Dedifferentiated amniotic fluid mesenchymal stem cell (primary cell): ENCODE data around the gene DND1.
"Not testable (repeated sequence)": the region's sequence is repeated elsewhere in the genome, so short reads cannot be mapped to it uniquely, and the experiment has no call there.

Experiments used
- DNase-seq: peaks from one replicate; pipeline ENCODE4 v3.0.0-alpha.2; 2016; ENCODE audit errors: extremely low spot score

The DND1 gene

DNA sequence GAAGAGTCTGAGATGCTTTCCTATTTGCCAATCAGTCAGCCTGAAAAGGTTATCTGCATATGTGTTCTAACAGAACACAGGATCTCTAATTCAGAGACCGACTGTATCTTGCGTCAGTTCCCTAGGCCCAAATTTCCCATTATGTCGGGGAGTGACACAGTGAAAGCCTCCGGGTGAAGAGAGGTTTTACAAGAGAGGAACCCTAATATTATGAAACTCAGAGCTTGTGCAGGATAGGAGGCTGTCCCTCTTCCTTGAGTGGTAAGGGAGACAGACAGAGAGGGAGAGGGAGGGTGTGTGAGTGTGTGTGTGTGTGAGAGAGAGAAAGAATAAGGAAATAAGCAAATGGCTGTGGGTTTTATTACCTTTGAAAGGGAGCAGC lies 42.3 kb downstream of the DND1 start:
- no peak for DNase-seq

DNA sequence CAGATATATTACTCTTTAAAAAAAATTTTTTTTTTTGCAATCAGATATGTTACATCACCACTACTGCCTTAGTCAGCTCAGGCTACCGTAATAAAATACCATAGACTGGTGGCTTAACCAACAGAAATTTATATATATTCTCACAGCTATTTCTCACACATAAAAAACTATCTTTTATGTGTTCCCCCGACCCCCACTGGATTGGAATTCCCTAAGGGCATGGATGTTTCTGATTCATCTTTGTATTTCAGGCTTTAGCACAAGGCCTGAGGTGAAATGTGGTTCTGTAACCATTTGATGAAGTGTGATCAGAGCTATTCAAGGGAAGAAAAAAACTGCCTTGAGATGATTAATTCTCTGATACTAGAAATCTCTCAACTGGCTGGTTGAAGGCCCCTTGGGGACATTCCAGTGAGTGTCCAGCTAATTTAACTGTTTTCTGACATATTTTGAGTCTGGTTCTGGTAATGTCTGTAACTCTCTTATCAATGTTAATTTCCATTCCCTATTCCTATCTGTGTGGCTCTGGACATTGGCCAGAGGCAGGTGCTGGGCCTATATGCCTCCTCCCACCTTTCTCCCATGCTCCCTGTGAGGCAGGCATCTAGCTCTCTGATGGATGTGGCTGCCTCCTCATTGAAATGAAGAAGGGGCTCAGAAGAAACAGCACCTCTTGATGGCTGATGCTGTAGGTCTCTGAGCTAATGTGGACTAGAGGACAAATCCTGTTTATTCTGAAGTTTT lies 42.9 kb downstream of the DND1 start:
- no peak for DNase-seq

DNA sequence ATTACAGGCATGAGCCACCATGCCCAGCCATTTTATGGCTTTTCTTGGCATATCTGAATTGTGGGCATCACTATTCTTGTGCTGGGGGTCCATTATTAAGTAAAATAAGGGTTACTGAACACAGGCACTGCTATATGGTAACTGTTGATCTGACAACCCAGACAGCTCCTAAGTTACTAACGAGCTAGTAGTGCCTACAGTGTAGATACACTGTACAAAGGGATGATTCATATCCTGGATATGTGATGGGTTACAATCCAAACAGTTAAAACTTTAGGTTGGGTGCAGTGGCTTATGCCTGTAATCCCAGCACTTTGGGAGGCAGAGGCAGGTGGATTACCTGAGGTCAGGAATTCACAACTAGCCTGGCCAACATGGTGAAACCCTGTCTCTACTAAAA lies 44.7 kb downstream of the DND1 start:
- no peak for DNase-seq

DNA sequence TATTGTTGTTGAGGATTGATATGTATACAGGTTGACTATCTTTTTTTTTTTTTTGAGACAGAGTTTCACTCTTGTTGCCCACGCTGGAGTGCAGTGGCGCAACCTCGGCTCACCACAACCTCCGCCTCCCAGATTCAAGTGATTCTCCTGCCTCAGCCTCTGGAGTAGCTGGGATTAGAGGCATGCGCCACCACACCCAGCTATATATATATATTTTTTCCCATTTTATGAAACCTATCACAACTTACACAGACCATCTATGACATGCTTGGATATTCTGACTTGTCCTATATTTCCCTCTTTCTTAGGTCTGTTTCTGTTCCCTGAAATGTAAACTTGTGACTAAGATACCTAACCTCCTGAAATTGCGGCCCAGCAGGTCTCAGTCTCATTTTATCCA lies 45.4 kb downstream of the DND1 start:
- DNase-seq = no peak

DNA sequence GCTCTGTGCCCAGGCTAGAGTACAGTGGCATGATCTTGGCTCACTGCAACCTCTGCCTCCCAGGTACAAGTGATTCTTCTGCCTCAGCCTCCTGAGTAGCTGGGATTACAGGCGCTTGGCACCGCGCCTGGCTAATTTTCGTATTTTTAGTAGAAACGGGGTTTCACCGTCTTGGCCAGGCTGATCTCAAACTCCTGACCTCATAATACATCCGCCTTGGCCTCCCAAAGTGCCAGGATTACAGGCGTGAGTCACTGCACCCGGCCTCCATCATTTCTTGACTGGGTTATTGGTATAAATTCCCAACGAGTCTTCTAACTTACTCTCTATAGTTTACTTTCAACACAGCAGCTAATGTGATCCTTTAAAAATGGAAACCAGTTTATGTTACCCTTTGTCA lies 48.5 kb downstream of the DND1 start:
- not testable (repeated sequence) for DNase-seq

DNA sequence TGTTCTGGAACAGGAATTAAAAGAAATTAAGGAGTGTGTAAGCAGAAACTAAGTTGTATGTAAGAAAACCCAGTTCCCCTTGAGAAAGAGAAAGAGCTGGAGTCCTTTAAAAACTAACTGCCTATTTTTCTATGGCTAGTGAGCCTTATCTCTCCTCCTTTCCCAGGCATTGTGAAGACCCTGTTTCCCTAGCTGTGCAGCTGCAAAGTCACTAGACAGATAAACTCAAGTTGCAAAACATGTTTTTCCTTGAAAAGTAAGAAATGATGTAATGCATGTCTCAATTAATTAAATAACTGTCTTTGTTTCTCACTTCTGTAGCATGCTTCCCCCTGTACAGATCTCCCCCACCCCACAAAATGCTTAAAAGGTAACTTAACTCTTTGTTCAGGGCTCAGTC lies 50.3 kb downstream of the DND1 start:
- DNase-seq = not testable (repeated sequence)

DNA sequence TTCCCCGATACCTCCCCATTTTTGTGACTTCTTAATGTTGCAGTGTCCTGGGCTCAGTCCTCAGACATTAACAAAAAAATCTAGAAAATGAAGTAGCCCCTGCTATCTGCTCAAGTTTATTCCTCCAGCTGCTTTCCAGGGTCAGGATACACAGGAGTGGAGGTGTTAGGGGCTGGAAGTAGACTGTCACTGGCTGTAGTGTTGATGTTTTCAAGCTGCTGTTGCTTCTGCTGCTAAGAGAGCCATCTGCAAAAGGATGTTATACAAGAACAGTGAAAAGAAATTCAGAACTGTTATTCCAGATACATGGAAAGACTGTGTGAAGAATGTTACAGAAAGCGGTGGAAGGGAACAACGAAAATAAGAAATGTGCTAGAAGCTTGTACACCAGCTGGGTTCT lies 51.1 kb downstream of the DND1 start:
- DNase-seq = no peak
